HUDEP-2 (cell line): ENCODE data around the gene QSOX2.

Source experiments
- DNase-seq, 76 experiments: peaks; one replicate each; lab custom pipeline; 2025; ENCODE audit not compliant: unreplicated experiment in 76 of 76; lab: John Stamatoyannopoulos, UW

Gene QSOX2, protein sequence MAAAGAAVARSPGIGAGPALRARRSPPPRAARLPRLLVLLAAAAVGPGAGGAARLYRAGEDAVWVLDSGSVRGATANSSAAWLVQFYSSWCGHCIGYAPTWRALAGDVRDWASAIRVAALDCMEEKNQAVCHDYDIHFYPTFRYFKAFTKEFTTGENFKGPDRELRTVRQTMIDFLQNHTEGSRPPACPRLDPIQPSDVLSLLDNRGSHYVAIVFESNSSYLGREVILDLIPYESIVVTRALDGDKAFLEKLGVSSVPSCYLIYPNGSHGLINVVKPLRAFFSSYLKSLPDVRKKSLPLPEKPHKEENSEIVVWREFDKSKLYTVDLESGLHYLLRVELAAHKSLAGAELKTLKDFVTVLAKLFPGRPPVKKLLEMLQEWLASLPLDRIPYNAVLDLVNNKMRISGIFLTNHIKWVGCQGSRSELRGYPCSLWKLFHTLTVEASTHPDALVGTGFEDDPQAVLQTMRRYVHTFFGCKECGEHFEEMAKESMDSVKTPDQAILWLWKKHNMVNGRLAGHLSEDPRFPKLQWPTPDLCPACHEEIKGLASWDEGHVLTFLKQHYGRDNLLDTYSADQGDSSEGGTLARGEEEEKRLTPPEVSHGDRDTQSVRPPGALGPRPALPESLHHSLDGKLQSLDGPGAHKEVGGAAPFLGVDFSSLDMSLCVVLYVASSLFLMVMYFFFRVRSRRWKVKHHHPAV

DNA sequence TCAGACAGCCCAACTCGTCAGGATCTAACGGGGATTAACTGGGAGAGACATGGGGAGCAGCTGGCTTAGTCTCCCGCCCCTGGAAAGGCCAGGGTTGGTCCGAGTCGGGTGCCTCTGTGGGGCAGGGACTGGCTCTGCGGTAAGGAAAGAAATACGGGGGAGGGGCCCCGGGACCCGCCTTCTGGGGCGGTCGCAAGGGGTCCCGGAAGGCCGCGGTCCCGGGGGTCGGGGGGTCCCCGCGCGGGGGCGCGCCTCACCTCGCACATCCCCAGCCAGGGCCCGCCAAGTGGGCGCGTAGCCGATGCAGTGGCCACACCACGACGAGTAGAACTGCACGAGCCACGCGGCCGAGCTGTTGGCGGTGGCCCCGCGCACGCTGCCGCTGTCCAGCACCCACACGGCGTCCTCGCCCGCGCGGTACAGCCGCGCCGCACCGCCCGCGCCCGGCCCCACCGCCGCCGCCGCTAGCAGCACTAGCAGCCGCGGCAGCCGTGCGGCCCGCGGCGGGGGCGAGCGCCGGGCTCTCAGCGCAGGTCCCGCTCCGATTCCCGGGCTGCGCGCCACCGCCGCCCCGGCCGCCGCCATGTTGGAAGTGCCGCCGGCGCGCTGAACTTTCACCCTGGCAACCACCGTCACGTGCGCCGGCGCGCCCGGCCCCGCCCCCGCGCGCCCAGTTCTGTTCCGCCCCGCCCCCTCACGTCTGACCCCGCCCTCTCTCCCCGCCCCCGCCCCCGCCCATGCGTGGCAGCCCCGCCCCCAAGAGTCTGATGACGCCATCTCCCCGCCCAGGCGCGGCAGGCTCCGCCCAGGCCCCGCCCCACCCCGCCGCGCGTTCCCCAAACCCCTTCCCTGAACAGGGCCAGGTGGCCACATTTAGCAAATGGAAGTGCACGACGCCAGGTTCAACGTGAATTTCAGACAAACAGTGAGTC lies at the start of gene QSOX2:
Gene QSOX2, minus strand, starts transcription at position 594 of the 932 bp plus-strand sequence. Its CDS starts 9 bp downstream, at position 585.
- peak in 66 of 76 experiments; percentile 8 to 87 (median 71) for DNase-seq

DNA sequence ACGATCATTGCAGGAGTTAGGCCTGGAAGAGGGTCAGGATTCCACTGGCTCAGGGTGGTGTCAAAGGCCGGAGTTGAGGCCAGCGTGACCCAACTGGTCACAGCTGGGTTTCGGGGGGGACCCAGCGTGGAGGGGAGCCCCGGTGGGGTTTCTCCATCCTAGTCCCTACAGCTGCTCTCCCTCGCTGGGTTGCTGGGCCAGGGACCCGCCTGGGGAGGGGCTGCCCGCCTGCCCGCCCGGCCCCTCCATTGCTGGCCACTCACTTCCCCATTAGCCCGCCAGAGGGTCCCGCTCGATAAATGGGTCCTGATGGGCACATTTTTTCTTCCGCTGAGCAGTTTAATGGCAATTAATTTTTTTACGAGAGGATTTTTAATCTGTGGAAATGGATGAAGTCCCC lies 49.4 kb upstream of the QSOX2 start:
- DNase-seq = no peak

DNA sequence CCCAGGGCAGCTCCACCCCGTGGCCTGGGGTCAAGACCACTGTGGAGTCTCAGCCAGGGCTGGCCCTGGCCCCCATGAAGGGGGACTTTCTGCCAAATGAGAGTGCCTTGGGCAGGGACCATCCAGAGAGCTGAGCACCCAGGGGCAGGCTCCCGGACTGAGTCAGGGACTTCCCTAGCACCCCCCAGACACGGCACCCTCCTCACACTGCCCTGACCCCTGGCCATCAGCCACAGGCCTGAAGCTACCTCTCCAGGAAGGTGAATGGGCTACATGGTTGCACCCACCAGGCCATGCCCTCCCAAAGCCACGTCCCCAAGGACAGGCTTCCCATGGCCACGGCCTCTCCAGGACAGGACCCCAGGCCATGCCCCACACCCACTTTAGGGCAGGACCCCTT lies 48.8 kb upstream of the QSOX2 start:
- no peak for DNase-seq

DNA sequence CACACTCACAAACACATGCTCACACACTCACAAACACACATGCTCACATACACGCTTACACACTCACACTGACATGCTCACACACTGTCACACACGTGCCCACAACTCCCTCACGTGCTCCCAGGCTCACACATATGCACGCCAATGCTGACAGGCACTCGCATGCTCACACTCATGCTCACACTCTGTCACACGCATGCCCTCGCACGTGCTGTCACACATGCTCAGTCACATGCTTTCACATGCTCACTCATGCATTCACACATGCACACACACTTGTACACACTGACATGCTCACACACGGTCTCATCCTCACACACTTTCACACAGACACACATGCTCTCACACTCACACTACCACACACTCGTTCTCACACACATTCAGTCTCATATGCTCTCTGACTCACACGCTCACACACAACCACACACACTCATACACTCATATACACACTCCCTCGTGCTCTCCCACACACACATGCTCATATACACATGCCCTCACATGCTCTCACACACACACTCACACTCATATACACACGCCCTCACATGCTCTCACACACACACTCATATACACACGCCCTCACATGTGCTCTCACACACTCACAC lies 48.0 kb upstream of the QSOX2 start:
- no peak for DNase-seq

DNA sequence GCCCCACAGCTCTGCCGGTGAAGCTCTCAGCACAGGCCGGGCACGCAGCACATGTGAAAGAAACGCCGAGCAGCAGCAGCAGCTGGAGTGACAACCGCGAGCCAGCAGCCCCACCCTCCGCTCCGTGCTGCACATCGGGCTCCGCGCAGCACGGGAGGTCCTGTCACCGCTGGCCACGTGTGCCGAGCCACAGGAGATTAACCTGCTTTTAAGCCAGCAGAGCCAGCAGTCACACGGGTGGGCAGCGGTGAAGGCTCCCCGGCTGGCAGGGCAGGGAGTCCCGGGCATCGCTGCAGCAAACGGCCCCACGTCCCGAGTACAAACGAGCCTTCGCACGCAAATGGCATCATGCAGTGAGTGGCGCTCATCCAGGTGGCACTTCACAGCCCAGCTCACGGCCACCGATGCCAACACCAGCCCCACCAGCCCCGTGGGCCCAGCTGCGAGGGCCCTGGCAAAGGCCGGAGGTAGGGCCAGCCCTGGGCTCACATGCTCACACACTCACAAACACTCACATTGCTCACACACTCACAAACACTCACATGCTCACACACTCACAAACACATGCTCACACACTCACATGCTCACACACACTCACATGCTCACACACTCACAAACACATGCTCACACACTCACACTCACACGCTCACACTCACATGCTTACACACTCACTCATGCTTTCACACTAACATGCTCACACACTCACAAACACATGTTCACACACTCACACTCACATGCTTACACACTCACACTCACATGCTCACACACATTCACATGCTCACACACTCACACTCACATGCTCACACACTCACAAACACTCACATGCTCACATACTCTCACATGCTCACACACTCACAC lies 47.2 kb upstream of the QSOX2 start:
- no peak for DNase-seq

DNA sequence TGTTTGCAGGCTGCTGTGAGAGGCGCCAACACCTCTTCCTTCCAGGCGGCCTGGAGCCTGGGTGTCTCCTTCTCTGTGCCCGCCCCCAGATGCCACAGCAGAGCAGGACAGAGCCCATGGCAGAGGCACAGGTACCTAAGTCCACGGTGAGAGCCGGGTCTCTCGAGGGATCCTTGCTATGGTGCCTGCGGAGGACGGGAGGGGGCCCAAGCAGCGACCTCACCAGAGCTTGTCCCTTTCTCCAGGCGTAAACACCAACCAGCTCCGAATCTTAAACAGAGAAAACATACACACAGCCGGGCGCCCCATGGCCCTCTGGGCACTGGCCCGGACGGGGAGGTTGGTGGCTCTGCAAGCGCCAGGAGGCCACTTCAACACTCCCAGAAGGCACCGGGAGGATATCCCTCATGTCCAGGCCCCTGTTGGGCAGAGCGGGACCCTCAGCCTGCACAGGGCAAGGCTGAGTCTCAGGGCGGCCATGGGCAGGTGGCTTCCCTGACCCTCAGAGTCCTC lies 46.5 kb upstream of the QSOX2 start:
- no peak for DNase-seq

DNA sequence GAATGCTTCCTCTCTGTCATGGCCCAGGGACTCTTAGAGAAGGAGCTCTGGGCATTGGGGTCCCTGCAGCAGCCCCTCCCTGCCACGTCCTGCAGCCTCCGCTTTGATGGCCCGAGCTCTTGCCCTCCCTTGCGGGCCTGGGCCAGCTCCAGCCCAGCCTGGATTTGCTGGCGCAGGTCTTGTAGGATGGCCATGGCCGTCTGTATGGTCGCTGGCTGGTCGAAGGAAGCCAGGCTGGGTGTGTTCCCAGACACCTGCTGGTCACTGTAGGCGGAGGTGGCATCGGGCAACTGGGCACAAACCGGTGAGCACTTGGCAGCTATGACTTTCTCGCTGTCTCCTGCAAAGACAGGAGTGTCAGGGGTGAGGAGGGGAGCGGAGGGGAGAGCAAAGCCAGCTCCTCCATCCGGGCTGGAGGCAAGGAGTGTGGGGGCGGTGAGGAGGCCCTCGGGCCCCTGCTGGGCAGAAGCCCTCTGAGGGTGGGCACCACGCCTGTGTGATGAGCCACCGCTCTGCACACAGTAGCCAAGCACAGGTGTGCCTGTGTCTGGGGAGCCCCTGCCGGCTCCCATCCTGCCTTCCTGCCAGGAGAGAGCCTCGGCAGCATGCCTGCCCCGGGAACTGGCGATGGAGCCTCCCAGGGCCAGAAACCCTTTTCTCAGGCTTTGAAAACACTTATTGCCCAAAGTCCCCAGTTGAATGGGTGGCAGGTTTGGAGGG lies 45.9 kb upstream of the QSOX2 start:
- no peak for DNase-seq

DNA sequence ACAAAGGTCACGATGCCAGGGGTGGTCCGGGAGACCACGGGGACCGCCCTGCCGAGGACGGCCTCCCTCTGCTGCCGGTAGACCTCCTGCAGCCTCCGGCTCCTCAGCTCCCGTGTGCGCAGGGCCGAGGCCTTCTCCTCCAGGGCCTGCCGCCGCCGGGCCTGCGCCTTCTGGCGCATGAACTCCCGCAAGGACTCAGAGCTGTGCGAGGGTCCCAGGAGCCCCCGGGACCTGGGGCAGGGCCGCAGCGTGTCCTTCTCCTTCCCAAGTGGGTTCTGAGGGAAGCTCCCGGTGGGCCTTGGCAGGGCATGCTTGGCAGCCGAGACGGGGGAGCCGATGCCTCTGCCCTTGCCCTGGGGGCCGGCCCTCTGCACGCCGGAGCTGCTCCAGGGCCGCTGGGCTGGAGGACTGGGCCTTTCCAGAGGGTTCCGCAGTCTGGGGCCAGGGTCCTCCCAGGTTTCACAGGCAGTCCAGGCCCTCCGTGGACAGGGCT lies 44.9 kb upstream of the QSOX2 start:
- no peak for DNase-seq

DNA sequence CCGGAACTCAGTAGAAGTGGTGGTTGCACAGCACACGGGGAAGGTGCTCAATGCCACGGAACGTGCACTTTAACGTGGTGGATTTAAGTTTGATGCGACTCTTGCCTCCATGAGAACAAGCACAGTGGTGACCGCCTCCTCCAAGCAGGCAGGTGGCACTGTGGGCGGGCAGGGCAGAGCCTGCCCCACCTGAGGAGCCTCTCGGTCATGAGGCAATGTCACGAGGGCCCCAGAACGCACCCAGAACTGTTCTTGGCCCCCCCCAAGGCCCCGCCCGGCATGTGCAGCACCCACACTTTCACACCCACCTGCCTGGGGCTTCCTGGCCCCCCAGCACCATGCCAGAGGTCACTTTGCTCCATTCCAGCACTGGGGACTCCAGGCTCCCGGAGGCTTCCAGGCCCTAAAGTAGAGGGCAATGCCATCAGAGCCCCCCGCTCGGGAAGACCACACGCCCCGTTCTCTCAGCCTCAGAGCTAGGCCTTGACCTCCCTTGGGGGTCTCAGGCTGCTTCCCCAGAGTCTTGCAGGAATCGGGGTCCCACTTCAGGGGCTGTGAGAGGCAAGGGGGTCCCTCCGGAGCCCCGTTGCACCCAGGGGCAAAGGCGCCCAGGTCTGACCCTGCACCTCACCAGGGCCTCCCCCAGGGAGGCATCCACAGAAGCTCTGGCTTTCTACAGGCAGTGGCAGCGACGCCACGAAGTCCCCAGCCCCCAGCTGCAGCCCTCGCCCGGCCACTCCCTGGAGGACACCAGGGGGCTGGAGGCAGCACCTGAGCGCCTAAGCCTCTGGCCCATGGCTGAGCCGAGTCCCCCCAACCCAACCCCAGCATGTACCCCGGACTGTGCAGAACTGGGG lies 44.3 kb upstream of the QSOX2 start:
- DNase-seq = peak in 6 of 76 experiments; percentile 8 to 26 (median 12)

DNA sequence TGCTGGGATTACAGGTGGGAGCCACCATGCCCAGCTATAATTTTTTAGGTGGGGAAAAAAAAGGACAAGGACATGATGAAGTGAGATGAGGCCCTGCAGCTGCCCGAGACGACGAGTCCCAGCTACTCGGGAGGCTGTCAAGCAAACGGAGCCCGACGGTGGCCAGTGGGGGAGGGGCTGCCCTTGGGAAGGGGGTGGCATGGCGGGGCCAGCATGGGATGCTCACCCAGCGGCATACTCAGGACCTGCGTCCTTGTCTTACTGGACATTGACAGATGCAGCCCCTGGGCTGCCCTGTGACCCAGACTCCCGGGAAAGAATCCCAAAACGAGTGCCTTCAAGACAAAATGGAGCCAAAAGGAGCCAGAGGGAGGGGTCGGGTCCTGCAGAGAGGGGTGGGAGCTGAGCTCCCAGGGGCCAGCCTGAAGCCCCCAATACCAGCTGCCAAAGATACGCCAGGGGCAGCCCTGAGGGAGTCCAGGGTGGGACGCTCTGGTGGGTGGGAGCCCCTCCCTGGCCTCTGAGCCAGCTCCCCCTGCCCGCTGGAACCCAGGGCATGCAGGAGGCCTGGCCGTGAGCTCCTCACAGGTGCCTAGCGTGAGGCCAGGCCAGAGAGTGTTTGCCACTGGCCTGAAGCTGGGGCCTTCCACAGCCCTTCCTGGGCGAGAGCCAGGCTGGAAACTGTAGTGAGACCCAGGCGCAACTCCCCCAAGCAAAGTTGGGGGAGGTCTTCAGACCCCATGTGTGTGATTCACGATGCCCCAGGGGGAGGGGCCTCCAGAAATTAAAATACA lies 42.5 kb upstream of the QSOX2 start:
- no peak for DNase-seq

DNA sequence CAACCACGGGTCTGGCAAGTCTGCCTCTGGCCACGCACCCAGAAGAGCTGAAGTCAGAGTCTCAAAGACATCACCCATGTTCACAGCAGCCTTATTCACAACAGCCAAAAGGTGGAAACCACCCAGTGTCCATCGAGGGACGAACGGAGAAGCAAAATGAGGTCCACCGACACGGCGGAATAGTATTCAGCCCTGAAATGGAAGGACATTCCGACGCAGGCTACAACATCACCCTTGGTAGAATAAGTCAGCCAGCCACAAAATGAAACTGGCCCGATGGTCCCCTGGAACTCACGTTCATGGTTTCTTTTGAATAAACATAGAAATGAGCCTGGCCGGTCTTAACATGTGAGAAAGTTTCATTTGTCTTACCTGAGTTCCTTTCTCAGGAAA lies 41.4 kb upstream of the QSOX2 start:
- DNase-seq = no peak

DNA sequence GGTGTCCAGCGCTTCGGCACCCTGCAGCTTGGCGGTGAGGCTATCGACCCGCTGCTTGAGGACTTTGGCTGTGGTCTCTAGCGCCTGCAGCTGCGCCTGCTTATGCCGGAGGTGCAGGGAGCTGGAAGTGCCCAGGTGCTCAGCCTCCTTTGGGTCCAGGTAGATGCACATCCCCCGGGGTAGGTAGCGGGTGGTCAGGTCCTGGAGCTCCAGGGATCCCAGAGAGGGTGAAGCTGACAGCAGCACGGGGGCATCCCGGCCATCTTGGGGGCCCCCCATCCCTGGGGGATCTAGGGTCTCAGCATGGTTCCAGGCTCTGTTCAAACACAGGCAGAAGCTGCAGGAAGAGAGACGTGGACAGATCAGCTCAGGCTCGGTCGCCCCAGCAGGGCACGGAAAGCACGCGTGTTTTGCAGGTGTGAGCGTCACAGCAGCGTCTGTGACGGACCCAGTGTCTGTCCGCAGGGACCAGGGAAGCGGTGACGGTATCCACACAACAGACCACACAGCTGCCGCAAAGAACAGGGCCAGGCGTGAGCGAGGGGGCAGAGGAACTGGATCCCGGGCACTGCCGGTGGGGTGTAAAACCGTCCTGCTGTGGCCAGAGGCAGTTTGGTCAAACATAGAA lies 40.9 kb upstream of the QSOX2 start:
- DNase-seq = no peak

DNA sequence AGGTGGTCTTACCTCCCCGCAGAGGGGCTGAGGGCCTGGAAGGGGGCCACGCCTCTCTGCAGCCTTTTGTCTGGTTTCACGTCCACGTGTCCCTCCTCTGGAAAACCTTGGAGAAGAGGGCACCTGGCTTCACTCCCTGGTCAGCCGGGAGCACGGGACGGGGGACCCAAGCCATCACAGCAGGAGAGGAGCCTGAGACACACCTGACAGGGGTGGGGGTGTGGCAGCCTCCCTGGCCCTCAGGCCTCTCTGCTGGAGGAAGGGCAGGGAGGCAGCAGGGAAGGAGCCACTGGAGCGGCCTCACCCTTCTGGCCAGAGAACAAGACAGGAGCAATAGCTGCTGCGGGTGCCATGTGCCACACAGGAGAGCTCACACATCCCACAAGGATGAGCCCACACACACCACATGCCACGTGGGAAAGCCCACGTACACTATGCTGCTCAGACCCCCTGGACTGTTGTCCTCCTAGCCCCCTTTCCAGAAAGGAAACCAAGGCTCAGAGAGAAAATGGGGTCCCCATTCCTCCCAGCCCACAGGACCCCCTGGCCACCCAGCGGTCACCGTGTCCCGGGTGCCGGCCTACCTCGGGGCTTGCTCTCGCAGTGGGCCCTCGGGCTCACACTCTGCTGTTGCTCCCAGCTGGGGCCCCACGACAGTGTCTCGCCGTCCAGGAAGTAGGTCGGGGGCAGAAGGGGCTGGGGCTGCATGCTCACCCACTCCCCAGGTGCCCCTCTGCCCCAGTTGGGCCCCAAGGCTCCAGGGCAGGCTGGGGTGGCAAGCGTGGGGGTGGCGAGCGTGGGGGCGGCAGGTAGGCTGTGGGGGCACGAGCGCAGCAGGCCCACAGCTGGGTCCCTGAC lies 40.1 kb upstream of the QSOX2 start:
- DNase-seq = no peak

DNA sequence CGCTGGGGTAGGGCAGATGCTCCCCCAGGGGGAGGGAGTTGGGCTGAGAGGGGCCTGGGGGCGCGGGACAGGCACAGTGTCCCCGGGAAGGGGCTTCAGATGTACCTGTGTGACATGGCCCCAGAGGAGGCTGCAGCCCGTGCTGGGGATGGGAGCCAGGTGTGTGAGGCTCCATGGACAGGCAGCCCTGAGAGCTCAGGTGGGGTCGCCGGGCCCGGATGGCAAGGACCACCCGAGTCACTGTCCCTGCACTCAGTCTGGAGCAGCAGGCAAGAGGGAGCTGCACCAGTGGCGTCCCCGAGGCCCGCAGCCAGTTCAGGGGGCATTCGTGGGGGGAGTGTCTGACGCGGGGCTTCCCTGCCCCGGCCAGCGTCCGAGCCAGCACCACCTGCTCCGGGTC lies 39.3 kb upstream of the QSOX2 start:
- no peak for DNase-seq

DNA sequence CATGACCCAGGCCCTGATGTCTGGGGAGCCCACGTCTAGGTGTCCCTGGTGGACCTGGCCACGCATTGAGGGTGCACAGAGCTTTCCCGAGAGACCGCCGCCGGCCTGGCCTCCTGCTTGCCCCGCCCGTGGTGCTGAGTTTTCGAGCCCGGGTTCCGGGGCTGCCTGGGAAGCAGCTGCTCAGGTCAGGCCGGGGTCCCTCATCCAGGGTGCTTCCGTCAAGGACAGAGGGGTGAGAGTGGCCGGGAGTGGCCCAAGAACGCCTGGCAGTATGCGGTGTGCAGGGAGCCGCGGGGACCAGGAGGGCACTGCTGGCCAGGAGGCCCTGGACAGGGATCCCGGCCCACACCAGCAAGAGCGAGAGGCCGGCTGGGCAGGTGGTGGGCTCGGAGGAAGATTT lies 38.7 kb upstream of the QSOX2 start:
- DNase-seq = no peak
